Transverse colon (tissue), 4 donors: ENCODE data around the gene HS3ST1. TPM values are rescaled to one million over a fixed set of nuclear protein-coding genes. Genes with fewer than 3 reads are reported as not detected.

Experiments
- DNase-seq: peaks from one replicate; pipeline ENCODE4 v3.0.0-alpha.2; 2019
- H3K27ac ChIP-seq, 4 donors: fragments of 200-600 bp; sonication (generic); 2 replicates each; pipeline ENCODE4 v1.5.1; 2016 to 2018; ENCODE audit warnings: inconsistent platforms in 4 of 4
- H3K27me3 ChIP-seq: fragments of 200-600 bp; sonication (generic); 2 replicates; pipeline ENCODE4 v1.5.1; 2017; ENCODE audit warnings: inconsistent platforms
- H3K36me3 ChIP-seq, 4 donors: fragments of 200-600 bp; sonication (generic); 2 replicates each; pipeline ENCODE4 v1.5.1; 2017 to 2019; ENCODE audit warnings: inconsistent platforms in 4 of 4
- H3K4me1 ChIP-seq, 4 donors: fragments of 200-600 bp; sonication (generic); 2 replicates each; pipeline ENCODE4 v1.5.1; 2017 to 2020; ENCODE audit warnings: inconsistent platforms in 4 of 4
- H3K4me3 ChIP-seq, 4 donors: fragments of 200-600 bp; sonication (generic); 1 replicate in 1 of 4; 2 replicates in 3 of 4; pipeline versions ENCODE4 v1.5.1 to v1.6.1; 2017 to 2019; ENCODE audit warnings: inconsistent platforms in 4 of 4
- H3K9me3 ChIP-seq, 2 donors: fragments of 200-600 bp; sonication (generic); 2 replicates each; pipeline ENCODE4 v1.5.1; 2017 to 2019; ENCODE audit warnings: inconsistent platforms in 2 of 2
- EP300 ChIP-seq: sonication (generic); formaldehyde crosslinking; IDR thresholded peaks from one replicate; pipeline ENCODE4 v1.6.1; 2017; ENCODE audit warnings: antibody characterized with exemption, low read depth
- POLR2A ChIP-seq: fragments of 450-650 bp; IDR thresholded peaks from one replicate; pipeline ENCODE4 v1.6.1; 2016; ENCODE audit warnings: antibody characterized with exemption, mild to moderate bottlenecking, moderate library complexity
- POLR2AphosphoS5 ChIP-seq, 3 donors: sonication (generic); formaldehyde crosslinking; IDR thresholded peaks; one replicate each; pipeline ENCODE4 v1.6.1; 2016; ENCODE audit warnings: antibody characterized with exemption in 3 of 3
- WGBS, 2 donors: methylation state at CpG; one replicate each; pipeline ENCODE4 v1.1.5; 2018; ENCODE audit warnings: low coverage in 1 of 2; 5-methylcytosine and 5-hydroxymethylcytosine counted together
- in situ Hi-C, 4 donors: fragments of 200-750 bp; cut with MboI; loops; one replicate each; pipeline versions ENCODE4 v1.15.0 to v1.15.1; 2017; ENCODE audit warnings: low sequenced_read_pairs in 3 of 4, low pct_ligation_motif_present in 1 of 4, low pct_unique_long_range_greater_than_20kb in 1 of 4
- intact Hi-C: fragments of 100-400 bp; cut with DNase I; formaldehyde crosslinking; loops from one replicate; pipeline ENCODE4 v1.15.1; 2023; ENCODE audit warnings: low total_unique reads
- total RNA-seq, 4 donors: library from RNA; depleted of rRNA; stranded (reverse); fragments of >200 nt; gene quantifications; one replicate each; pipeline ENCODE4 v1.1.0, GENCODE V29; 2016
- TF ChIP-seq, protein P1 (sequence below), 5 experiments: fragments of 200-600 bp in 3 of 5; fragments of 450-650 bp in 2 of 5; sonication (generic) in 3 of 5; IDR thresholded peaks; 1 replicate in 2 of 5; 2 replicates in 3 of 5; pipeline ENCODE4 v1.5.1; 2016 to 2017; ENCODE audit warnings: antibody characterized with exemption in 5 of 5, inconsistent platforms in 3 of 5, mild to moderate bottlenecking in 2 of 5, moderate library complexity in 1 of 5

The HS3ST1 gene
- total RNA-seq, 4 donors from 2014 or later: 3.2 to 4.9 TPM; not detected in 2

DNA sequence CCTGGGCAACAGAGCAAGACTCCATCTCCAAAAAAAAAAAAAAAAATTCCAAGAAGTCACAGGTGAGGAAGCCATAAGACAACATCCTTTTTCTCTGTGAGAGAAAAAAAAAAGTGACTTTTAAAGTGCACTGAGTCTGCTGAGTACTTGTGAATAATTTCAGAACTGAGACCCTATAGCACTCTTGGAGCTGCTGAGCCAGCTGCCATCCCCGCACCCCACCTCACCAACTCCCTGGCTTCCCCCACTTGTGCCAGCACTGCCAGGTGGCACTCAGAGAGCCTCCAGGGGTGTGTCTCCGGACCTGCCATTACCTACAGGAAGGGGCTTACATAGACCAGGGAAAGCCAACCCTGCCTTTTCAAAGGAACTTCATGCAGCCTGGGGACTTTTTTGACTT is 39.2 kb upstream of the HS3ST1 start:
- 38% methylated on average over 2 of the region's 2 CpGs; no CpG with 5 or more reads in 1 of the 2 donors for WGBS, 2 donors

DNA sequence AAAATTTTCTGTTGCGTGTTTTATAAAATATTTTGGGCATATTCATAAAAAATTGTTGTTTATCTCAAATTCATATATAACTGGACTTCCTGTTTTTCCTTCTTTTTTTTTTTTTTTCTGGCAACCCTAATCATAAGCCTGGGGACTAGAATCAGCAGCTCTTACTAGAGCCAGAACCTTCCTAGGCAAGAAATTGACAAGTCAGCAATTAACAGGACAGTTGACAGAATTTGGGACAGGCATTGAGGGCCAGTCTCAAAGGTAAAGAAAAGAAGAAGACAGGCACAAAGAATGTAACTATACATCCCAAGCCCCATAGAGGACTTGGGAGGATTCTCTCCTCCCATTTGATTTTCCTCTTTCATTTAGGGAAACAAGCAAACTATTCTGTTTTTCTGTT is 35.0 kb upstream of the HS3ST1 start:
- Histone ChIP-seq H3K4me3 (no peak overlapping the region), H3K27ac (no peak overlapping the region), H3K4me1 (no peaks in the 10 kb centered on the region), H3K27me3 (no peaks in the 10 kb centered on the region), H3K9me3 (no peaks in the 10 kb centered on the region), H3K36me3 (no peaks in the 10 kb centered on the region)
- 83 to 98% methylated on average over 1 of the region's 1 CpG for WGBS, 2 donors
- no peak for DNase-seq
- TF ChIP-seq EP300: no peak
- TF ChIP-seq, protein P1, sequence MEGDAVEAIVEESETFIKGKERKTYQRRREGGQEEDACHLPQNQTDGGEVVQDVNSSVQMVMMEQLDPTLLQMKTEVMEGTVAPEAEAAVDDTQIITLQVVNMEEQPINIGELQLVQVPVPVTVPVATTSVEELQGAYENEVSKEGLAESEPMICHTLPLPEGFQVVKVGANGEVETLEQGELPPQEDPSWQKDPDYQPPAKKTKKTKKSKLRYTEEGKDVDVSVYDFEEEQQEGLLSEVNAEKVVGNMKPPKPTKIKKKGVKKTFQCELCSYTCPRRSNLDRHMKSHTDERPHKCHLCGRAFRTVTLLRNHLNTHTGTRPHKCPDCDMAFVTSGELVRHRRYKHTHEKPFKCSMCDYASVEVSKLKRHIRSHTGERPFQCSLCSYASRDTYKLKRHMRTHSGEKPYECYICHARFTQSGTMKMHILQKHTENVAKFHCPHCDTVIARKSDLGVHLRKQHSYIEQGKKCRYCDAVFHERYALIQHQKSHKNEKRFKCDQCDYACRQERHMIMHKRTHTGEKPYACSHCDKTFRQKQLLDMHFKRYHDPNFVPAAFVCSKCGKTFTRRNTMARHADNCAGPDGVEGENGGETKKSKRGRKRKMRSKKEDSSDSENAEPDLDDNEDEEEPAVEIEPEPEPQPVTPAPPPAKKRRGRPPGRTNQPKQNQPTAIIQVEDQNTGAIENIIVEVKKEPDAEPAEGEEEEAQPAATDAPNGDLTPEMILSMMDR (IDR thresholded peaks at IDR 0.05): no peak
- no peak for TF ChIP-seq POLR2AphosphoS5 (IDR thresholded peaks at IDR 0.05)
- no peak for TF ChIP-seq POLR2A
- in situ Hi-C loops: no loop called here
- intact Hi-C loops: no loop called here

More for the DNA sequence above, 39.2 kb upstream of the HS3ST1 start:
- in situ Hi-C loops: no loop called here
- TF ChIP-seq EP300 (no peak), POLR2A (no peak), POLR2AphosphoS5 (IDR thresholded peaks at IDR 0.05) (no peak)
- TF ChIP-seq, protein P1 (IDR thresholded peaks at IDR 0.05): no peak
- H3K36me3 ChIP-seq: no peaks in the 10 kb centered on the region
- no peaks in the 10 kb centered on the region for H3K9me3 ChIP-seq
- intact Hi-C loops: no loop called here
- H3K27ac ChIP-seq: no peak overlapping the region
- DNase-seq: no peak
- H3K4me1 ChIP-seq: no peaks in the 10 kb centered on the region
- H3K4me3 ChIP-seq: no peak overlapping the region
- no peaks in the 10 kb centered on the region for H3K27me3 ChIP-seq

DNA sequence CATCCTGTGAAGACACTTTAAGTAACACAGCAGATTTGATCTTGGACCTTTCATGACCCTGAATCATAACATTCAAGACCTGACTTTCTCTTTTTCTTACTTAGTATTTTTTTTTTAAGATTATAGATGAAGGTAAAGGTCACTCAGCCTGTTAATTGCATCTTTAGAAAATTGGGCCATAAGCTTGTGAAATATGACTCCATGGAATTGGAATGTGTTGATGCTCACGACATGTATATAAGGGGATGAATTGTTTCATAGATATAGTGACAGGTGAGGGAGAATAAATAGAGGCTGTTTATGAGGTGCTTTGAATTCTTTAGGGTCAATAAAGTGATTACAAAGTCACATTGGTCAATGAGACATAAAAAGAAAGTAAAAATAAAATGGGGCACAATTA is 27.7 kb upstream of the HS3ST1 start:
- Histone ChIP-seq H3K27ac (peak overlapping the region in 2 of 4 donors; percentile 42 to 55), H3K4me3 (no peak overlapping the region), H3K27me3 (no peaks in the 10 kb centered on the region), H3K4me1 (peaks cover 0 to 10% (median 2%) of the 10 kb centered on the region in 4 donors), H3K36me3 (no peaks in the 10 kb centered on the region), H3K9me3 (no peaks in the 10 kb centered on the region)
- intact Hi-C loops: no loop called here
- TF ChIP-seq POLR2AphosphoS5 (IDR thresholded peaks at IDR 0.05) (peak in 1 of 3 donors; percentile 23), EP300 (no peak)
- 30 to 40% methylated on average over 1 of the region's 1 CpG for WGBS, 2 donors
- in situ Hi-C loops: no loop called here
- no peak for DNase-seq

DNA sequence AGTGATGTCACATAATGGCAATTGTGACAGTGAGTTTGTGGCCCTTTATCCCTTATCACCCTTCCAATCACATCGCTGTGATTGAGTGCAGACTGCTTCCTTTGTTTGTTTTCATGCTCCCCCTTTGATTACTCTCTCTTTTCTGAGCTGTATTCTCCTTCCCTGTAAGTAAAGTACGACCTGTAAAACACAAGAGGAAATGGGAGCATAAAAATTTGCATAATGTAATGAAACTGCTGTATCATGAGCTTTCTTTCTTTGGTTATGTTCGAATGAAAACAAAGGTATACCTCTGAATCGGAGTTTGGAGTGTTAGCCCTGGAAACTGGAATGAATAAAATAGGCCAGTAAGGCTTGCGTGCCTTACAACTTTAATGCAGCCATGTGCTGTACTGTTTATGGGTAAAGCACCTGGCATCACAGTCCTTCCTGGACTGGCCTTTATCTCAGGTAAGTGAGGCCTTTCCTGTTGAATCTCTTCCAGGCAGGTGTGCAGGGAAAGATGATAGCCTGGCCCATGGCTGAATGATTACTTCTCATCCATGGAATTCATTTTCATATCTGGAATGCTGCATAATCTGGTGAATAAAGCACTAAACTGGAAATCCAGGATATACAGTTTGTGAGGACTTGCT is 26.6 kb upstream of the HS3ST1 start:
- Histone ChIP-seq H3K27me3 (no peaks in the 10 kb centered on the region), H3K36me3 (no peaks in the 10 kb centered on the region), H3K4me3 (no peak overlapping the region), H3K4me1 (peaks cover 0 to 10% (median 2%) of the 10 kb centered on the region in 4 donors), H3K27ac (peak overlapping the region; percentile 42 to 60 (median 56)), H3K9me3 (no peaks in the 10 kb centered on the region)
- in situ Hi-C loops (no loop called here), intact Hi-C loops (no loop called here)
- WGBS, 2 donors: 28 to 32% methylated on average over 5 of the region's 5 CpGs
- peak; percentile 37 for DNase-seq
- TF ChIP-seq EP300: no peak
- no peak for TF ChIP-seq POLR2AphosphoS5 (IDR thresholded peaks at IDR 0.05)
- no peak for TF ChIP-seq POLR2A
- TF ChIP-seq, protein P1 (IDR thresholded peaks at IDR 0.05): no peak

DNA sequence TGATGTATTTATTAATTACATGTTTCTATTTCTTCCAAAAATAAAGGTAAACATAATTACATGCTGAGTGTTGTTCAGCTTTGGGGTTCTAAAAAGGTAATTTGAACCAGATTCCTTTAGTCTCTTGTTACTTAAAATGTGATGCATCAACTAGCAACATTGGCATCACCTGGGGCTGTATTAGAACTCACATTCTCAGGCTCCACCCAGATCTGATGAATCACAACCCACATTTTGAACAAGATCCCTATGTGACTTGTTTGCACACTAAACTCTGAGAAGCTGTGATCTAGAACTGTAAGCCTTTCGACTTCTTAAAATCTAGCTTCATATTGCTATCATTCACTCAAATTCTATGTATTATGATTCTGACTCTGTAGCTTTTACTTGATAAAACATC is 23.0 kb upstream of the HS3ST1 start:
- in situ Hi-C loops (no loop called here), intact Hi-C loops (no loop called here)
- no peaks in the 10 kb centered on the region for H3K9me3 ChIP-seq
- H3K4me1 ChIP-seq: peaks cover 0 to 10% (median 2%) of the 10 kb centered on the region in 4 donors
- H3K27me3 ChIP-seq: no peaks in the 10 kb centered on the region
- no peak for TF ChIP-seq POLR2A
- H3K27ac ChIP-seq: no peak overlapping the region
- no peak overlapping the region for H3K4me3 ChIP-seq
- no peak for DNase-seq
- 89 to 90% methylated on average over 1 of the region's 1 CpG for whole genome bisulfite sequencing, 2 donors
- H3K36me3 ChIP-seq: no peaks in the 10 kb centered on the region
